ENCODE measurements around the gene EDDM13.

The EDDM13 gene

DNA sequence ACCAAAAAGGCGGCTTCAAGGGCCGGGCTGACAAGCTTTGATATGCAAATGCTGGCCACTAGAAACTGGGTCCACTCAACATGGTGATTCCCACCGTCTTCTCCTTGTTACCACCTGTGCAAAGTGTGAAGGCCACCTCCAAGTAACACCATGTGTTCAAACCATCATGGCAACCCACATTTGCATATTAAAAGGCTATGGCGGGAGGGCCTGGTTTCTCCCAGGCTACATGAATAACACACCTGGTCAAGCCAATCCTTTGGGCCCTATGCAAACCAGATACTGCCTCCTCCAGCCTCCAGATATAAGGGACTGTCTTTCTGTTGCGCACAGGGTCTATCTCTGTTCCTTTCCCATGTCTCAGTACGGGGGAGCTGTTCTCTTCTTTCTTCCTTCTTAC is 78.7 kb downstream of the EDDM13 start:
- no peak for DNase-seq (ENCODE audit: low spot score)
- TF ChIP-seq, protein P1, sequence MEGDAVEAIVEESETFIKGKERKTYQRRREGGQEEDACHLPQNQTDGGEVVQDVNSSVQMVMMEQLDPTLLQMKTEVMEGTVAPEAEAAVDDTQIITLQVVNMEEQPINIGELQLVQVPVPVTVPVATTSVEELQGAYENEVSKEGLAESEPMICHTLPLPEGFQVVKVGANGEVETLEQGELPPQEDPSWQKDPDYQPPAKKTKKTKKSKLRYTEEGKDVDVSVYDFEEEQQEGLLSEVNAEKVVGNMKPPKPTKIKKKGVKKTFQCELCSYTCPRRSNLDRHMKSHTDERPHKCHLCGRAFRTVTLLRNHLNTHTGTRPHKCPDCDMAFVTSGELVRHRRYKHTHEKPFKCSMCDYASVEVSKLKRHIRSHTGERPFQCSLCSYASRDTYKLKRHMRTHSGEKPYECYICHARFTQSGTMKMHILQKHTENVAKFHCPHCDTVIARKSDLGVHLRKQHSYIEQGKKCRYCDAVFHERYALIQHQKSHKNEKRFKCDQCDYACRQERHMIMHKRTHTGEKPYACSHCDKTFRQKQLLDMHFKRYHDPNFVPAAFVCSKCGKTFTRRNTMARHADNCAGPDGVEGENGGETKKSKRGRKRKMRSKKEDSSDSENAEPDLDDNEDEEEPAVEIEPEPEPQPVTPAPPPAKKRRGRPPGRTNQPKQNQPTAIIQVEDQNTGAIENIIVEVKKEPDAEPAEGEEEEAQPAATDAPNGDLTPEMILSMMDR (IDR thresholded peaks at IDR 0.05; ENCODE audit: extremely low read depth, missing control alignments), result no peak

DNA sequence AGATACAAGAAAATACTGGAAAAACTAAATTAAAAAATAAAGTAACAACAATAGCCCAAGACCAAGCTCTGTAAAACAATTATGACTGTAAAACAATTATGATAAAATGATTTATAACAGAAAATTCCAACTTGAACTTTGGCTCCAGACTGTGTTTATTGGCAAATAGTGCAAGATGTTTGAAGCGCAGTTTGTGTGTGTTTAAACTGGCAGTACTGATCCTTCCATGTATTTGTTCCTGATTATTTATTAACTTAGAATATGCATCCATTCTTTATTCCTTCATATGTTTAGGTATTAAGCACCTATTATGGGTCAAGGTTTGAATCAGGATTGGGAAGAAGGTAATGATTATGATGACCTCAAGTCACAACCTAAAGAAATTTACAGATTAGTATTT is 83.0 kb downstream of the EDDM13 start:
- TF ChIP-seq, protein P1 (IDR thresholded peaks at IDR 0.05; ENCODE audit: extremely low read depth, missing control alignments), result no peak

DNA sequence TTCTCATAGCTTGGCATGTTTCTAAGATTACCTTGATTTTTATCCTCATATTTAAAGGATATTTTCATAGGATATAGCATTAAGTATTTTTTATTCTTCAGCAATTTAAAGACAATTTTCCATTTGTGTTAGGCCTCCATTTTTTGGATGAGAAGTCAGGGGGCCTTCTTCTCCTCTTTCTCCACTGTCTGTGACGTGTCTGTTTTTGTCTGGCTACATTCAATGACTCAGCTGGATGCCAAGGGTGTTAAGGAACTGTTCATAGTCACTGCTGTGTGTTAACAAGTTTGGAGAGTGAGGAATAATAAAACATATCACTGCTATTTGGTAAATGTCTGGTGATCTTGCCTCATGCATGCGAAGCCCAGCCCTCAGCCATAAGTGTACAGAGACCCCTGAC is 84.4 kb downstream of the EDDM13 start:
- no peak for DNase-seq (ENCODE audit: low spot score)
- TF ChIP-seq, protein P1 (IDR thresholded peaks at IDR 0.05; ENCODE audit: extremely low read depth, missing control alignments), result no peak

More for the DNA sequence above, 83.0 kb downstream of the EDDM13 start:
- DNase-seq (ENCODE audit: low spot score), result no peak
